GM18870 (cell line): ENCODE measurements around the gene HBG1.
A peak's percentile ranks its signal among the peaks of the same experiment; 100 is the strongest.
"Not testable (repeated sequence)": the region's sequence is repeated elsewhere in the genome, so short reads cannot be mapped to it uniquely, and the experiment has no call there.

Experiments
- ATAC-seq: cut with Tn5 transposase; IDR thresholded peaks from one replicate; pipeline ENCODE4 v1.9.1; 2021; ENCODE audit warnings: moderate library complexity; ENCODE audit not compliant: unreplicated experiment

HBG1 gene

GRCh38 chr11:5249807-5250396, at the start of gene HBG1:
Gene HBG1, minus strand, starts transcription at chr11:5249857. Its CDS starts 53 bp downstream, at chr11:5249804.
- not testable (repeated sequence) for ATAC-seq

- no peak for ATAC-seq
These were observed 48.8 kb upstream of the HBG1 start for GRCh38 chr11:5298451-5298850.

GRCh38 chr11:5297721-5298323, 48.2 kb upstream of the HBG1 start:
- ATAC-seq, result no peak

GRCh38 chr11:5294342-5294995, 44.8 kb upstream of the HBG1 start:
- ATAC-seq, result not testable (repeated sequence)

- no peak for ATAC-seq
These were observed 43.4 kb upstream of the HBG1 start for GRCh38 chr11:5293028-5293427.

GRCh38 chr11:5291207-5291838, 41.7 kb upstream of the HBG1 start:
- ATAC-seq, result peak; percentile 91

GRCh38 chr11:5290106-5290505, 40.4 kb upstream of the HBG1 start:
- ATAC-seq, result no peak

GRCh38 chr11:5289696-5290095, 40.0 kb upstream of the HBG1 start:
- no peak for ATAC-seq

GRCh38 chr11:5288906-5289550, 39.4 kb upstream of the HBG1 start:
- no peak for ATAC-seq

GRCh38 chr11:5288108-5288905, 38.6 kb upstream of the HBG1 start:
- no peak for ATAC-seq

- no peak for ATAC-seq
These were observed 37.2 kb upstream of the HBG1 start for GRCh38 chr11:5286901-5287300.

- no peak for ATAC-seq
These were observed 36.7 kb upstream of the HBG1 start for GRCh38 chr11:5286351-5286750.

GRCh38 chr11:5285703-5286340, 36.2 kb upstream of the HBG1 start:
- no peak for ATAC-seq

- ATAC-seq, result no peak
These were observed 35.0 kb upstream of the HBG1 start for GRCh38 chr11:5284637-5285036.

GRCh38 chr11:5283882-5284281, 34.2 kb upstream of the HBG1 start:
- ATAC-seq, result no peak

- no peak for ATAC-seq
These were observed 33.4 kb upstream of the HBG1 start for GRCh38 chr11:5283086-5283485.

GRCh38 chr11:5282628-5283027, 33.0 kb upstream of the HBG1 start:
- ATAC-seq, result no peak

- ATAC-seq, result no peak
These were observed 31.9 kb upstream of the HBG1 start for GRCh38 chr11:5281596-5281995.

GRCh38 chr11:5280582-5281102, 31.0 kb upstream of the HBG1 start:
- ATAC-seq, result peak; percentile 91
